Osteoblast (primary cell): ENCODE measurements around the gene XXYLT1. TPM values are rescaled to one million over a fixed set of nuclear protein-coding genes. Genes with fewer than 3 reads are reported as not detected.
A peak's percentile ranks its signal among the peaks of the same experiment; 100 is the strongest.

Experiments
- DNase-seq: peaks from one replicate; pipeline ENCODE4 v3.0.0; 2011; ENCODE audit warnings: low spot score, mixed read lengths; ENCODE audit not compliant: insufficient read length; ENCODE audit errors: missing footprints
- H2AFZ ChIP-seq: 2 replicates; pipeline ENCODE4 v1.6.0; 2011; ENCODE audit warnings: mild to moderate bottlenecking, low read length
- H3K27ac ChIP-seq: 2 replicates; pipeline ENCODE4 v1.5.1; 2011; ENCODE audit warnings: mild to moderate bottlenecking, low read depth, low read length, moderate library complexity
- H3K27me3 ChIP-seq: 2 replicates; pipeline ENCODE4 v1.6.0; 2012; ENCODE audit warnings: mild to moderate bottlenecking, control low read depth, inconsistent platforms, low read length, moderate library complexity; ENCODE audit not compliant: insufficient read depth
- H3K36me3 ChIP-seq: 2 replicates; pipeline ENCODE4 v1.5.1; 2011; ENCODE audit warnings: mild to moderate bottlenecking, low read length, control low read depth, moderate library complexity; ENCODE audit not compliant: insufficient read depth
- H3K4me1 ChIP-seq: 2 replicates; pipeline ENCODE4 v1.5.1; 2011; ENCODE audit warnings: mild to moderate bottlenecking, low read length, control low read depth, moderate library complexity; ENCODE audit not compliant: insufficient read depth
- H3K4me2 ChIP-seq: 2 replicates; pipeline ENCODE4 v1.6.0; 2011; ENCODE audit warnings: mild to moderate bottlenecking, low read length; ENCODE audit not compliant: insufficient read depth
- H3K4me3 ChIP-seq: fragments of 200-600 bp; sonication (generic); 3 replicates; pipeline ENCODE4 v1.5.1; 2012; ENCODE audit warnings: mild to moderate bottlenecking, low read length, inconsistent platforms; ENCODE audit not compliant: insufficient read depth
- H3K79me2 ChIP-seq: 2 replicates; pipeline ENCODE4 v1.6.0; 2012; ENCODE audit warnings: mild to moderate bottlenecking, low read length, control low read depth, inconsistent platforms; ENCODE audit not compliant: insufficient read depth
- H3K9me3 ChIP-seq: 2 replicates; pipeline ENCODE4 v1.5.1; 2011; ENCODE audit warnings: low read depth, low read length, control low read depth
- H4K20me1 ChIP-seq: 2 replicates; pipeline ENCODE4 v1.6.0; 2012; ENCODE audit warnings: mild to moderate bottlenecking, low read length, control low read depth; ENCODE audit not compliant: insufficient read depth
- total RNA-seq: library from RNA; depleted of rRNA; stranded (reverse); fragments of >200 nt; gene quantifications from 2 replicates; pipeline ENCODE4 v1.2.3, GENCODE V29; 2012
- TF ChIP-seq, protein P1 (sequence below): IDR thresholded peaks from 2 replicates; pipeline ENCODE4 v1.5.1; 2011; ENCODE audit warnings: mild to moderate bottlenecking, low read depth, low read length, moderate library complexity; ENCODE audit errors: extremely low read depth

Gene XXYLT1
- total RNA-seq, 1 donor: 28.2 TPM

DNA sequence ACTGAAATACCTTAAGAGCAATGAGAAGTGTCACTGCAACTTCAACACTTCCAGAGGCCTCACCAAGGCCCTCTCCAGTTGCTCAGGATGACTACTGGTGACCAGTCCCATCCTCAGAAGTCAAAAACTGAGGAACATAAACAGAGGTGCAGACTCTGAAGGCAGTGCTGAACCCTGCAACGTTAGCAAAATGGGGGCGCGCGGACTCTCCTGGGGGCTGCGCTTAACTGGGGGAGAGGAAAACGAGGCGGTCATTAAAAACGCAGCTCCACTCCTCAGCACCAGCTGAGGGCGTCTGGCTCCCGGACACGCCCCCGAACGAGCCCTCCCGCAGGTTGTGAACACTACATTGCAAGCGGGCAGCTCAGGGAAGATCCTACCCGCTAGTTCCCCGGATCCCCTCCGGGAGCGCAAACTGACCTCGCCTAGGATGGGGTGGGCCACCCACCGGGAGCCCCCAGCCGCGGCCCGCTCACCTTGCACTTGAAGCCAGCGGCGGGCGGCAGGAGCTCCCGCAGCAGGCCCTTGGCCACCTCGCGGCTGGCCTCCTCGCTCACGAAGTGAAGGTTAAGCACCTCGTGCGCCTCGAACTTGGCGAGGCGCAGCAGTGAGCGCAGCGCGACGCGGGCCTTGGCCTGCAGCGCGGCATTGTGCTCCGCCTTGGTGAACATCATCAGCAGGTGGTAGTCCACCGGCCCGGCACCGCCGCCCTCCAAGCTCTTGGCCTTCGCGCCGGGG, 711 bp downstream of the XXYLT1 start:
- H3K79me2 ChIP-seq: peaks cover 30% of the 10 kb centered on the region

DNA sequence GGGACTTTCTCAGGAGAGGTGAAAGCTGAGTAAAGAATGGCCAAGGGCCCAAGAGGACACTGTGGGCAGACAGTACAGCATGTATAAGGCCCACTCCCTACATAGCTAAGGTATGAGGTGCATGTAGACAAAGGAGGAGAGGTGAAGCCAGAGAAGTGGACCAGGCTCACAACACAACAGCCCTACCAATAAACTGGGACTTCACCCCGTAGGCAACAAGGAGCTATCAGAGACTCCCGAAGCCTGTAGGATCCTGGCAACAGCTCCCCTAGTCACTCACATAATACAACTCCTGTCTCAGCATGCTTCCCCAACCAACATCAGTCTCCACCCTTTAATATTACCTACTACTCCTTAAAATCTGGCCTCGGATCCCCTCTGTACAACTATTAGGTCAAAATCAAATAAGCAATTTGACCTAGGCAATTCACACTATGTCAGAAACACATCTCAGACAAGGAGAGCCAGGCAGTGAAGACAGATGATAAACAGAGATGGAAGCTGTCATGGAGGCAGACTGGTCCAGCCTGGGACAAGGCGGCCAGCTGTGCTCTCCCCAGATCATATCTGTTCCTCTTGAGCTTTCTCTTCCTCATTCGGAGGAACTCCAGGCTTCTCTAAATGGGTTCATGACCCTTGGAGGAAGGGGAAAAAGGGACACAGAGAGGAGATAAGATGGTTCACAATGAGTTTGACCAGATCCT, 1.4 kb downstream of the XXYLT1 start:
- Histone ChIP-seq H3K27ac (no peak overlapping the region), H3K4me2 (peak overlapping the region; percentile 98), H3K9me3 (no peaks in the 10 kb centered on the region), H3K36me3 (peaks cover 3% of the 10 kb centered on the region), H2AFZ (peak overlapping the region; percentile 88), H3K4me3 (peak overlapping the region; percentile 86), H3K79me2 (peaks cover 32% of the 10 kb centered on the region), H3K4me1 (peaks cover 15% of the 10 kb centered on the region), H3K27me3 (no peaks in the 10 kb centered on the region), H4K20me1 (peaks cover 9% of the 10 kb centered on the region)
- TF ChIP-seq, protein P1, sequence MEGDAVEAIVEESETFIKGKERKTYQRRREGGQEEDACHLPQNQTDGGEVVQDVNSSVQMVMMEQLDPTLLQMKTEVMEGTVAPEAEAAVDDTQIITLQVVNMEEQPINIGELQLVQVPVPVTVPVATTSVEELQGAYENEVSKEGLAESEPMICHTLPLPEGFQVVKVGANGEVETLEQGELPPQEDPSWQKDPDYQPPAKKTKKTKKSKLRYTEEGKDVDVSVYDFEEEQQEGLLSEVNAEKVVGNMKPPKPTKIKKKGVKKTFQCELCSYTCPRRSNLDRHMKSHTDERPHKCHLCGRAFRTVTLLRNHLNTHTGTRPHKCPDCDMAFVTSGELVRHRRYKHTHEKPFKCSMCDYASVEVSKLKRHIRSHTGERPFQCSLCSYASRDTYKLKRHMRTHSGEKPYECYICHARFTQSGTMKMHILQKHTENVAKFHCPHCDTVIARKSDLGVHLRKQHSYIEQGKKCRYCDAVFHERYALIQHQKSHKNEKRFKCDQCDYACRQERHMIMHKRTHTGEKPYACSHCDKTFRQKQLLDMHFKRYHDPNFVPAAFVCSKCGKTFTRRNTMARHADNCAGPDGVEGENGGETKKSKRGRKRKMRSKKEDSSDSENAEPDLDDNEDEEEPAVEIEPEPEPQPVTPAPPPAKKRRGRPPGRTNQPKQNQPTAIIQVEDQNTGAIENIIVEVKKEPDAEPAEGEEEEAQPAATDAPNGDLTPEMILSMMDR: no peak
- DNase-seq: no peak

More for the DNA sequence above, 711 bp downstream of the XXYLT1 start:
- Histone ChIP-seq H4K20me1 (peaks cover 9% of the 10 kb centered on the region), H3K4me2 (peak overlapping the region; percentile 98), H3K4me1 (peaks cover 15% of the 10 kb centered on the region), H3K36me3 (peaks cover 3% of the 10 kb centered on the region), H3K9me3 (no peaks in the 10 kb centered on the region), H3K4me3 (peak overlapping the region; percentile 86), H3K27ac (peak overlapping the region; percentile 71), H2AFZ (peak overlapping the region; percentile 88), H3K27me3 (no peaks in the 10 kb centered on the region)
- TF ChIP-seq, protein P1: no peak
- peak; percentile 90 for DNase-seq

DNA sequence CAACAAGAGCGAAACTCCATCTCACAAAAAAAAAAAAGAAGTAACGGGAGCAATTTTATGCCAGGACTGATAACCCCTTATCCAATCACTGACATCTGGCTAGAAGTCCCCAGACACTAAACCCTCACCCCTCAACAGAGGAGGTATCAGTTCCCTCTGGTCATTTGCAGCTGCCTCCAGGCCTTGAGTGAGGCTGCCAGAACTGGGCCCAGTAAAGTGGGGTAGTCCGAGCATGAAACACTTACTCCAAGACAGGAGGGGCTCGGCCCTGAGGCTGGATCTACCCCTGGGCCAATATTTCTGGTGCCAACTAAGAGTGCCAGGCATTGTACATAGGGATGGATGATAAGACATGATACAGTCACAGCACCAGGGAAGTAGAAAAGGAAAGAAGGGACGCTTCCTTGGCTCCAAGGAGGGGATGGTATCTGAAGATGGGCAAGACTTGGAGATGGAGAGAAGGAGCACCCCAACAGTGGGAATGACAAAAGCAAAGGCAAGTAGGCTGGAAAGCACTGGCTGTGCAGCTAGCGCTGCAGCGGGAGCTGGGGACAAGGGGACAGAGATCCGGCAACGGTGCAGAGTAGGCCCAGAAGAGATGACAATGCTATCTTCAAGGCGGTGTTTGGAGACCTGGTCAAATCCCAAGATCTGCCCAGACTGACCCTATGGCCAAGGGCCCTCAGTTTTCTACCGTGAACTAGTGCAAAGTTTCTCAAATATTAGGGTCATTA, 2.2 kb downstream of the XXYLT1 start:
- Histone ChIP-seq H3K4me2 (no peak overlapping the region), H3K27ac (no peak overlapping the region), H3K27me3 (no peaks in the 10 kb centered on the region), H3K4me1 (peaks cover 15% of the 10 kb centered on the region), H2AFZ (no peak overlapping the region), H3K9me3 (no peaks in the 10 kb centered on the region), H3K36me3 (peaks cover 3% of the 10 kb centered on the region), H3K4me3 (no peak overlapping the region), H3K79me2 (peaks cover 38% of the 10 kb centered on the region), H4K20me1 (peaks cover 9% of the 10 kb centered on the region)
- TF ChIP-seq, protein P1: no peak
- DNase-seq: no peak
